OCI-LY1 (cell line): ENCODE data around the gene HOMER2.
"Not testable (repeated sequence)": the region's sequence is repeated elsewhere in the genome, so short reads cannot be mapped to it uniquely, and the experiment has no call there.

ENCODE experiments used
- H2AFZ ChIP-seq: fragments of 200-600 bp; sonication (generic), shearing (Covaris generic); 2 replicates; pipeline ENCODE4 v1.6.0; 2014; ENCODE audit warnings: antibody characterized with exemption, mild to moderate bottlenecking, low read length
- H3F3A ChIP-seq: fragments of 200-600 bp; sonication (generic), shearing (Covaris generic); 2 replicates; pipeline ENCODE4 v1.6.0; 2014; ENCODE audit warnings: mild to moderate bottlenecking, antibody characterized with exemption, low read length, moderate library complexity; ENCODE audit not compliant: insufficient read depth
- H3K27ac ChIP-seq: fragments of 200-600 bp; sonication (generic); 2 replicates; pipeline ENCODE4 v1.5.1; 2014; ENCODE audit warnings: low read length, mixed run types, mild to moderate bottlenecking, low read depth; ENCODE audit not compliant: poor library complexity, severe bottlenecking
- H3K27me3 ChIP-seq: fragments of 200-600 bp; sonication (generic); 2 replicates; pipeline ENCODE4 v1.6.0; 2014; ENCODE audit warnings: antibody characterized with exemption, mild to moderate bottlenecking, low read length, moderate library complexity; ENCODE audit not compliant: insufficient read depth
- H3K36me3 ChIP-seq: fragments of 200-600 bp; sonication (generic); 2 replicates; pipeline ENCODE4 v1.6.1; 2014; ENCODE audit warnings: mild to moderate bottlenecking, antibody characterized with exemption, low read length, moderate library complexity, mixed read lengths; ENCODE audit not compliant: insufficient read depth
- H3K4me1 ChIP-seq: fragments of 200-600 bp; sonication (generic); 2 replicates; pipeline ENCODE4 v1.5.1; 2014; ENCODE audit warnings: mild to moderate bottlenecking, low read length, moderate library complexity; ENCODE audit not compliant: insufficient read depth, severe bottlenecking
- H3K4me2 ChIP-seq: fragments of 200-600 bp; sonication (generic), shearing (Covaris generic); 2 replicates; pipeline ENCODE4 v1.6.1; 2014; ENCODE audit warnings: low read length
- H3K4me3 ChIP-seq: fragments of 200-600 bp; sonication (generic); 2 replicates; pipeline ENCODE4 v1.5.1; 2014; ENCODE audit warnings: low read length, low read depth, mild to moderate bottlenecking, mixed read lengths; ENCODE audit not compliant: poor library complexity, severe bottlenecking
- H3K79me2 ChIP-seq: fragments of 200-600 bp; shearing (Covaris generic); 2 replicates; pipeline ENCODE4 v1.6.1; 2016; ENCODE audit warnings: mixed run types, low read length, mixed read lengths; ENCODE audit not compliant: insufficient read depth
- H3K9ac ChIP-seq: fragments of 200-600 bp; sonication (generic), shearing (Covaris generic); 2 replicates; pipeline ENCODE4 v1.6.1; 2014; ENCODE audit warnings: mild to moderate bottlenecking, low read length, mixed read lengths
- H3K9me2 ChIP-seq: fragments of 200-600 bp; sonication (generic), shearing (Covaris generic); 2 replicates; pipeline ENCODE4 v1.6.1; 2014; ENCODE audit warnings: low read depth, mild to moderate bottlenecking, low read length, mixed read lengths
- H3K9me3 ChIP-seq: fragments of 200-600 bp; shearing (Covaris generic); 2 replicates; pipeline ENCODE4 v1.6.1; 2014; ENCODE audit warnings: low read length, mixed read lengths
- H4K20me1 ChIP-seq: fragments of 200-600 bp; sonication (generic), shearing (Covaris generic); 2 replicates; pipeline ENCODE4 v1.6.0; 2016; ENCODE audit warnings: mild to moderate bottlenecking, low read length; ENCODE audit not compliant: insufficient read depth
- CTCF ChIP-seq: fragments of 200-600 bp; sonication (generic), shearing (Covaris generic); IDR thresholded peaks from 2 replicates; pipeline ENCODE4 v1.5.1; 2017; ENCODE audit warnings: mild to moderate bottlenecking, antibody characterized with exemption, low read length, moderate library complexity, mixed read lengths
- EZH2 ChIP-seq: fragments of 200-600 bp; sonication (generic), shearing (Covaris generic); IDR thresholded peaks from 2 replicates; pipeline ENCODE4 v1.8.0; 2017; ENCODE audit warnings: borderline replicate concordance, mixed run types, mild to moderate bottlenecking, antibody characterized with exemption, low read length, moderate library complexity, mixed read lengths

Gene HOMER2

GRCh38 chr15:82823049-82823448 lies 129.5 kb downstream of the HOMER2 start:
- no peaks in the 10 kb centered on the region for H3F3A ChIP-seq
- H3K4me2 ChIP-seq = no peak overlapping the region
- peaks cover 87% of the 10 kb centered on the region for H3K36me3 ChIP-seq
- no peak overlapping the region for H3K27ac ChIP-seq
- no peaks in the 10 kb centered on the region for H3K79me2 ChIP-seq
- no peak overlapping the region for H2AFZ ChIP-seq
- no peaks in the 10 kb centered on the region for H3K27me3 ChIP-seq
- TF ChIP-seq EZH2 (no peak), CTCF (no peak)
- no peaks in the 10 kb centered on the region for H3K4me1 ChIP-seq
- H3K9me2 ChIP-seq = no peaks in the 10 kb centered on the region
- H3K9me3 ChIP-seq = no peaks in the 10 kb centered on the region
- no peak overlapping the region for H3K4me3 ChIP-seq
- H4K20me1 ChIP-seq = no peaks in the 10 kb centered on the region
- no peak overlapping the region for H3K9ac ChIP-seq

- not testable (repeated sequence) for H3K27ac ChIP-seq, H3K4me1 ChIP-seq, H2AFZ ChIP-seq, H3K4me2 ChIP-seq, H3K9ac ChIP-seq, H3K9me2 ChIP-seq, H3K4me3 ChIP-seq, H3K79me2 ChIP-seq, H3K9me3 ChIP-seq, H3K27me3 ChIP-seq, H3F3A ChIP-seq, H4K20me1 ChIP-seq
- peaks cover 86% of the 10 kb centered on the region for H3K36me3 ChIP-seq
Observed at GRCh38 chr15:82821851-82822250, 130.7 kb downstream of the HOMER2 start.

- H3K79me2 ChIP-seq, H3K4me3 ChIP-seq, H3K4me1 ChIP-seq, H2AFZ ChIP-seq, H3K4me2 ChIP-seq, H3K27ac ChIP-seq, H4K20me1 ChIP-seq, H3K27me3 ChIP-seq, H3K9ac ChIP-seq, H3K9me2 ChIP-seq, H3K9me3 ChIP-seq, H3F3A ChIP-seq: not testable (repeated sequence)
- H3K36me3 ChIP-seq = peaks cover 86% of the 10 kb centered on the region
Observed at GRCh38 chr15:82821396-82821795, 131.1 kb downstream of the HOMER2 start.

GRCh38 chr15:82820128-82820527 lies 132.4 kb downstream of the HOMER2 start:
- Histone ChIP-seq H3F3A (no peaks in the 10 kb centered on the region), H3K36me3 (peaks cover 86% of the 10 kb centered on the region)

More at GRCh38 chr15:82820128-82820527, 132.4 kb downstream of the HOMER2 start:
- Histone ChIP-seq H3K9ac (no peak overlapping the region), H3K27ac (no peak overlapping the region), H3K27me3 (no peaks in the 10 kb centered on the region), H3K4me1 (no peaks in the 10 kb centered on the region), H3K79me2 (0 out of 2 replicates have a peak, but pooled peaks cover 4% of the 10 kb centered on the region), H3K4me3 (no peak overlapping the region), H2AFZ (no peak overlapping the region), H4K20me1 (no peaks in the 10 kb centered on the region), H3K9me2 (no peaks in the 10 kb centered on the region), H3K9me3 (no peaks in the 10 kb centered on the region), H3K4me2 (no peak overlapping the region)
- TF ChIP-seq EZH2 = no peak
- TF ChIP-seq CTCF = no peak
